ENCODE data around the gene CHST13.

CHST13 gene

GRCh38 chr3:126494204-126494969, 29.6 kb upstream of the CHST13 start:
- ChIA-PET CTCF (no interaction called here), POLR2A (no interaction called here)
- Histone ChIP-seq H3K4me3 (ENCODE audit: low read depth, low read length) (no peak overlapping the region), H3K36me3 (ENCODE audit: control insufficient read depth in 2 of 2, insufficient read depth in 1 of 2, low read length in 2 of 2) (no peaks in the 10 kb centered on the region), H3K4me1 (ENCODE audit: control insufficient read depth, insufficient read depth, low read length) (no peaks in the 10 kb centered on the region), H3K27ac (ENCODE audit: extremely low read depth, low read depth, low read length) (no peak overlapping the region), H3K9me3 (ENCODE audit: control insufficient read depth, insufficient read depth, low read depth, low read length) (no peaks in the 10 kb centered on the region)
- TF ChIP-seq ZNF544 (tag by site-specific recombination; IDR thresholded peaks at IDR 0.05) (no peak), RBAK (tag by site-specific recombination; IDR thresholded peaks at IDR 0.05) (no peak), ZBTB7A (tag by site-specific recombination; IDR thresholded peaks at IDR 0.05; ENCODE audit: low read depth) (no peak), TSHZ1 (tag by site-specific recombination; IDR thresholded peaks at IDR 0.05; ENCODE audit: borderline replicate concordance) (no peak), ZNF416 (tag by site-specific recombination; IDR thresholded peaks at IDR 0.05) (no peak), ZIC2 (tag by site-specific recombination; IDR thresholded peaks at IDR 0.05) (no peak), YY2 (tag by site-specific recombination; IDR thresholded peaks at IDR 0.05) (no peak), ZNF571 (tag by site-specific recombination; IDR thresholded peaks at IDR 0.05) (no peak), ZNF2 (tag by site-specific recombination; IDR thresholded peaks at IDR 0.05) (no peak)

- ChIA-PET POLR2A (no interaction called here), CTCF (no interaction called here)
- Histone ChIP-seq H3K36me3 (ENCODE audit: control insufficient read depth in 2 of 2, insufficient read depth in 1 of 2, low read length in 2 of 2) (no peaks in the 10 kb centered on the region), H3K4me3 (ENCODE audit: low read depth, low read length) (no peak overlapping the region), H3K9me3 (ENCODE audit: control insufficient read depth, insufficient read depth, low read depth, low read length) (no peaks in the 10 kb centered on the region), H3K27ac (ENCODE audit: extremely low read depth, low read depth, low read length) (no peak overlapping the region), H3K4me1 (ENCODE audit: control insufficient read depth, insufficient read depth, low read length) (no peaks in the 10 kb centered on the region)
- TF ChIP-seq KLF7 (tag by site-specific recombination; IDR thresholded peaks at IDR 0.05; ENCODE audit: borderline replicate concordance) (no peak), ZNF155 (tag by site-specific recombination; IDR thresholded peaks at IDR 0.05) (no peak), TCF7L2 (IDR thresholded peaks at IDR 0.05; ENCODE audit: borderline replicate concordance, low read depth, low read length) (no peak), ZBTB17 (tag by site-specific recombination; IDR thresholded peaks at IDR 0.05) (no peak), RBAK (tag by site-specific recombination; IDR thresholded peaks at IDR 0.05) (no peak), ZNF404 (tag by site-specific recombination; IDR thresholded peaks at IDR 0.05) (no peak)
Measured at GRCh38 chr3:126494970-126495230, 29.1 kb upstream of the CHST13 start.

GRCh38 chr3:126495786-126496185, 28.2 kb upstream of the CHST13 start:
- no peak overlapping the region for H3K4me3 ChIP-seq (ENCODE audit: low read depth, low read length)
- ChIA-PET POLR2A (no interaction called here), CTCF (no interaction called here)
- H3K36me3 ChIP-seq (ENCODE audit: control insufficient read depth in 2 of 2, insufficient read depth in 1 of 2, low read length in 2 of 2) = no peaks in the 10 kb centered on the region
- H3K9me3 ChIP-seq (ENCODE audit: control insufficient read depth, insufficient read depth, low read depth, low read length) = no peaks in the 10 kb centered on the region
- no peaks in the 10 kb centered on the region for H3K4me1 ChIP-seq (ENCODE audit: control insufficient read depth, insufficient read depth, low read length)
- no peak for TF ChIP-seq SALL2 (tag by site-specific recombination; IDR thresholded peaks at IDR 0.05; ENCODE audit: borderline replicate concordance)
- no peak for TF ChIP-seq HOXD13 (CRISPR knock-in tag; IDR thresholded peaks at IDR 0.05; ENCODE audit: borderline replicate concordance)
- TF ChIP-seq BCL11A (tag by site-specific recombination; IDR thresholded peaks at IDR 0.05; ENCODE audit: low read depth) = no peak
- no peak for TF ChIP-seq PBX3 (CRISPR knock-in tag; IDR thresholded peaks at IDR 0.05)
- no peak for TF ChIP-seq HIC1 (tag by site-specific recombination; IDR thresholded peaks at IDR 0.05)
- TF ChIP-seq ZNF26 (tag by site-specific recombination; IDR thresholded peaks at IDR 0.05) = no peak
- no peak for TF ChIP-seq ZNF529 (tag by site-specific recombination; IDR thresholded peaks at IDR 0.05; ENCODE audit: insufficient replicate concordance)
- no peak overlapping the region for H3K27ac ChIP-seq (ENCODE audit: extremely low read depth, low read depth, low read length)
